ENCODE measurements around the gene WNT3A. TPM values are rescaled to one million over a fixed set of nuclear protein-coding genes. Genes with fewer than 3 reads are reported as not detected.

Gene WNT3A
- total and polyA plus RNA-seq, 2 donors (not counting 3 experiments of a cell fraction or from before 2014, with no cell fraction given): not detected

DNA sequence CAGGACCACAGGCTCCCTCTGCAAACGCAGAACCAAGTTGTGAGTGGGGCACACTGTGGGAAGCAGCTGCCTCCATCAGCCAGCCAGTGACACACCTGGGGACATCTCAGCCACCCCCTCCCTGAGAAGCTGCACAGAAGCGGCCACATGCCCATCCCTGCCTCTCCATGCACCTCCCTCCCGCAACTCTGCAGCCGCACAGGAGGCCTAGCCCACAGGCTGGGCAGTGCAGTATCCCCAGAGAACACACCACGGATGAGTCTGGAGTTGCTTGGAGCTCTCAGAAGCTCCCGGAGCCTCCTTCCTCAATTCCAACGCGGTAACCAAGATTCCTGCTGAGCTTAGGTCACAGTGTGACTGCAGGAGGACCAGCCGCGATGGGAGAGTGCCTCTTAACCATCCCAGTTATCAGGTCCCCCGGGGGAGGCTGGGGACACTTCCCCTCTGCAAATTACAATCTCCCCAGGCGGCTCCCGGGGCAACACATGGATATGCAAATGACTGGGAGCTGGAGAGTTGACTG, 1.2 kb upstream of the WNT3A start:
- Histone ChIP-seq H2AFZ (ENCODE audit: low read depth, low read length) (no peak overlapping the region), H3K9ac (replicated peaks; ENCODE audit: extremely low read depth, insufficient read depth, low read length) (no peak overlapping the region), H3K9me1 (replicated peaks; ENCODE audit: control insufficient read depth, extremely low read depth, insufficient read depth, low read length) (no peaks in the 10 kb centered on the region), H4K20me1 (replicated peaks; ENCODE audit: control insufficient read depth, extremely low read depth, insufficient read depth, low read length) (no peaks in the 10 kb centered on the region), H3K79me2 (ENCODE audit: control insufficient read depth, insufficient read depth, low read length) (no peaks in the 10 kb centered on the region), H3K36me3 (ENCODE audit: control insufficient read depth in 2 of 2, extremely low read depth in 1 of 2, insufficient read depth in 2 of 2, low read length in 2 of 2) (no peaks in the 10 kb centered on the region), H3K4me1 (ENCODE audit: control insufficient read depth, extremely low read depth, insufficient read depth, low read length) (no peaks in the 10 kb centered on the region), H3K4me3 (replicated peaks in 1 of 3; ENCODE audit: insufficient read depth in 1 of 3, low read depth in 1 of 3, low read length in 3 of 3) (no peak overlapping the region), H3K27me3 (ENCODE audit: control insufficient read depth in 2 of 2, insufficient read depth in 2 of 2, low read length in 2 of 2) (peaks cover 50 to 57% of the 10 kb centered on the region in 2 experiments), H3K4me2 (ENCODE audit: insufficient read depth, low read length) (no peak overlapping the region), H3K9me3 (replicated peaks; ENCODE audit: control insufficient read depth, insufficient read depth, low read length) (no peaks in the 10 kb centered on the region), H3K27ac (ENCODE audit: insufficient read depth, low read depth, low read length) (no peak overlapping the region)
- ChIA-PET CTCF (interaction anchor here (1.6 to 2.3 kb wide), 3 partner anchors 85 to 524 kb away, joined by 3 to 10 read pairs (median 6); partner anchors contain the start of gene MRPL55), POLR2A (interaction anchor here (0.5 kb wide), 1 partner anchor 400 kb away, joined by 3 read pairs; no protein-coding TSS in a partner anchor)
- no peak for FAIRE-seq
- no peak for TF ChIP-seq GATA2 (IDR thresholded peaks at IDR 0.05; ENCODE audit: insufficient read depth, insufficient read length, low read depth, low read length)
- TF ChIP-seq CTCF (IDR thresholded peaks at IDR 0.05; ENCODE audit: extremely low read depth in 1 of 2, insufficient read depth in 1 of 2, low read depth in 1 of 2, low read length in 2 of 2): no peak
- no peak for TF ChIP-seq POLR2AphosphoS5 (IDR thresholded peaks at IDR 0.05; ENCODE audit: insufficient read depth, low read depth, low read length)
- no peak for TF ChIP-seq POLR2A (IDR thresholded peaks at IDR 0.05; ENCODE audit: low read depth, low read length)
- TF ChIP-seq FOS (IDR thresholded peaks at IDR 0.05; ENCODE audit: borderline replicate concordance, insufficient read depth, low read length): no peak
- TF ChIP-seq EZH2 (IDR thresholded peaks at IDR 0.05; ENCODE audit: borderline replicate concordance, low read depth, low read length, severe bottlenecking): no peak
- no peak for TF ChIP-seq JUN (IDR thresholded peaks at IDR 0.05; ENCODE audit: borderline replicate concordance, insufficient read depth, insufficient read length, low read depth)
- no peak for TF ChIP-seq MAX (IDR thresholded peaks at IDR 0.05; ENCODE audit: insufficient read depth, insufficient read length)
- no peak for TF ChIP-seq MYC (IDR thresholded peaks at IDR 0.05; ENCODE audit: low read depth, low read length)
- no peak for DNase-seq (ENCODE audit: low read depth, low spot score)
- BruUV-seq (replicated peaks): no TSS peak
- intact Hi-C loops (cut with micrococcal nuclease): no loop called here
- dilution Hi-C loops (cut with MboI; ENCODE audit: extremely low pct_ligation_motif_present, low sequenced_read_pairs): no loop called here

Measured in endothelial cell of umbilical vein (primary cell).